Stimulated activated CD8-positive, alpha-beta memory T cell treated with anti-CD3 and anti-CD28 coated beads, Interleukin-15, amount 100 ng/mL, for 24 hours (primary cell): Measurements from ENCODE around the gene OOSP1.
"Not testable (repeated sequence)": the region's sequence is repeated elsewhere in the genome, so short reads cannot be mapped to it uniquely, and the experiment has no call there.

Experiments used
- DNase-seq: peaks from one replicate; pipeline ENCODE4 v3.0.0-alpha.2; 2020; ENCODE audit warnings: low read depth

Gene OOSP1, protein sequence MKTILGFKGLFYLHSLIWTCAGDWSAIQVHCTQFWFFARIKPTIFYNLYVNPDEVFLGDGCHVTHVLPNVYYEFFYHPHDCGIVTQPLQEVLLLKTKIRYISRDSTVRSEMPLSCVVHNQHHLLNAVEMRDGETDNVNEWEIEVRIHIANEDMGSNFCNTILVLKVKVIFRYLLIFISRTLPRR

DNA sequence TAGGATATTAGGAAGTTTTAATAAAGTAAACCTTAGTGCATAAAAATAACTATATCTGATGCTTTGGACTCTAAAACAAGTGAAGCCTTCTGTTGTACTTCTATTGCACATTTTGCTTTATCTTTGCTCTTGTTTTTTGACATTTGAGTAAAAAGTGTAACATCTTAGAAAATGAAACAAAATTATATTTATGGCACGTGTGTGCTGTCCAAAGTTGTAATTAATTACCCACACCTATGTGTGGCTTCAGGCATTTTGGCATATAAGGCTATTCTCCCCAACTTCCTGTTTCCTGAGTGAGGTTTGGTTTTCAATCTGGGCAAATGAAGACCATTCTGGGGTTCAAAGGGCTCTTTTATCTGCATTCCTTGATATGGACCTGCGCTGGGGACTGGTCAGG is at the start of gene OOSP1:
Gene OOSP1 (plus strand): TSS at position 301 of the 400 bp plus-strand sequence. CDS start 23 bp downstream, at position 324.
- DNase-seq, result no peak

DNA sequence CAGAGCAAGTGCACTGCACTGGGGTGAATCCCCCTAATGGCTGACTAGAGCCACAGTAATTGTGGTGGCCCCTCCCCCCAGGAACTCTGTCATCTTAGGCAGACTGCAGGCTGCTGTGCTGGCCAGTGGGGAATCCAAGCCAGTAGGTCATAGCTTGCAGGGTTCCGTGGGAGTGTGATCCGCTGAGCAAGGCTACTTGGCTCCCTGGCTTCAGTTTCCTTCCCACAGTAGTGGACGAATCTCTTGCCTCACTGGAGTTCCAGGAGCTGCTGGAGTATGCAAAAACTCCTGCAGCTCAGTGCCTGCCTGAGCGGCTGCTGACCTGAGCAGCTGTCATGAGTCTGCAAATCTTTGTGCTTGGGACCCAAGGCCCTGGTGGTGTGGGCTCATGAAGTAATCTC is 46.5 kb upstream of the OOSP1 start:
- no peak for DNase-seq

DNA sequence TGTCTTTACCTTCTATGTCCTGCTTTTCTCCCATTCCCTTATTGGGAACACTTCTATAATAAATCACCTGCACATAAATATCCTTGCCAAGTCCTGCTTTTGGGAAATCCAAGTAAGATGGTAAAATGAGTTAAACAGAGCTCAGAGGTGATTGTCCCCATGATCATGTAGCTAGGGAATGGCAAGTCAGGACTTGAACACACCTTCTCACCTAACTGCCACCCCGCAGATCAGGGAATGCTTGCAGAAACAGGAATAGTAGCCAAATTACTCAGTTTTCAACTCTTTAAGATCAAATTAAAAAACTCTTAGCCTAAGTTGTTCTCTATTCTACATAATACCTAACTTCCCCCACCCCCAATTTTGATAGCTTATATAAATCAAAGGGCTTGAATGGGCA is 43.6 kb upstream of the OOSP1 start:
- no peak for DNase-seq

DNA sequence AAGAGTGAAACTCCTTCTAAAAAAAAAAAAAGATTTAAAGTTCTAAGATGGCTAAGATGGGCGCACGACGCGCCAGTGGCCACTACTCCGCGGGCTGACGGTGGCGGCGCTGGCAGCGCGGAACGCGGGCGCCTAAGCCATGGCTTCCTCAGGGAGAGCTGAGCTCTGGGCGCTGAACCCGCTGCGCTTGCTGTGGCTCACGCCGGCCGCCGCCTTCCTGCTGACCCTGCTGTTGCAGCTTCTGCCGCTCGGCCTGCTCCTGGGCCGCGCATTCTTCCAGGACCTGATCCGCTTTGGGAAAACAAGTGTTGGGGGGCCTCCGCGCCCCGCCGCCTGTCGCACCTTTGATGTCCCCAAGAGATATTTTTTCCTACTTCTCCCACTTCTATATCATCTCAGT is 40.2 kb upstream of the OOSP1 start:
- DNase-seq, result no peak

DNA sequence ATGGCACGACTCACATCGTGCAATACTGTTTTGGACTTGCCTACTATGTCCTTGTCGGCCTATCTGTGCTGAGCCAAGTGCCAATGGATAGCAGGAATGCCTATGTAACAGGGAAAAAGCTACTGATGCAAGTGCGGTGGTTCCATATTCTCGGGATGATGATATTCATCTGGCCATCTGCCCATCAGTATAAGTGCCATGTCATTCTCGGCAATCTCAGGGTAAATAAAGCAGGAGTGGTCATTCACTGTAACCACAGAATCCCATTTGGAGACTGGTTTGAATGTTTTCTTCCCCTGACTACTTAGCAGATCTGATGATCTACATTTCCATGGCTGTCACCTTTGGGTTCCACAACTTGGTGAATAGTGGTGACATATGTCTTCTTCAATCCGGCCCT is 39.6 kb upstream of the OOSP1 start:
- DNase-seq, result no peak

DNA sequence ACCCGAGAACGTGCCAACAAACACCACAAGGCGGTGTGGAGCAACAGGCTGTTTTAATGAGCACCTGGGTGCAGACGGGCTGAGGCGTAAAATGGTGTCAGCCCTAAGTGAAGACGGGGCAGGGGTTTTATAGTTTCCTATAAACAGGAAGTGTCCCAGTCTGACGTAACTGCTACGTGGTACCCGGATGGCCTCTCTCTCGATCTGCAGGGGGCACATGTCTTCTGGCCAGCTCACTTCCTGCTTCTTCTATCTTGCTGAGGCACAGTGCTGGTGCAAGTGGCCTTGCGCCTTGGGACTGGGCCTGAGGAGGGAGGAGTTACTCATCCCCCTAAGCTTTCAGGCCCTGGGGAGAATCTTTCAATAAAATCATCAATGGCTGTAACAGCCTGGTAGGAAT is 38.7 kb upstream of the OOSP1 start:
- DNase-seq, result no peak

DNA sequence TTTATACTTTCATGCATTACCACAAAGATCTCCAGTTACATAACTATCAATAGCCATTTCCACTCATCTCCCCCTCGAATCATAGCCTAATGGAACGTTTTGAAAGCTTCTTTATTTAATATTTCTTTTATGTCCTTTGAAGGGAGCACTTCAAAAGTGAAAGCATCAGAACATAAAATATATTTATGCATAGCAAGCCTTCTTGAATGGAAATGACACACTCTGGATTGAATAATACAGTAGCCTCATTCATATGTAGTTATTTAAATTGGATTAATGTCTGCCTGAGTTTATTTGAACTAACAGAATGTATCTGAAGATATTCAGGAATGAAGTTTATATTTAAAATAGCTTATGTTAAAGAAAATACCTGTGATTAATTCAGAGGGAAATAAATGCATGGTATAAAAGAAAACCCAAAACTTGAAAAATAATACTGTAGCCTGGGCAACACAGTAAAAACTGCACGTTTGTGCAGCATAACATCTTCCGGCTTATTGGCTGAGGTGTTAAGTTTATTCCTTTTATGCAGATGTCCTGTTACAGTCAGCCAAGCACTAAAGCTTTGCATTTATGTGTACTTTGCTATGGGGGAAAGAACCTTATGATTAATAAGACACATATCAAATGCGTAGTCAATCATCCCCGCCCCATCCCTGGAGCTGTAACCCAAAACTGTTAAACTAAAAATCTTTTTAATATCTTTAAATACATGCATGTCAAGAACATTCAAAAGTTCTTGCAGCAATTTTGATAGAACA is 37.7 kb upstream of the OOSP1 start:
- no peak for DNase-seq

DNA sequence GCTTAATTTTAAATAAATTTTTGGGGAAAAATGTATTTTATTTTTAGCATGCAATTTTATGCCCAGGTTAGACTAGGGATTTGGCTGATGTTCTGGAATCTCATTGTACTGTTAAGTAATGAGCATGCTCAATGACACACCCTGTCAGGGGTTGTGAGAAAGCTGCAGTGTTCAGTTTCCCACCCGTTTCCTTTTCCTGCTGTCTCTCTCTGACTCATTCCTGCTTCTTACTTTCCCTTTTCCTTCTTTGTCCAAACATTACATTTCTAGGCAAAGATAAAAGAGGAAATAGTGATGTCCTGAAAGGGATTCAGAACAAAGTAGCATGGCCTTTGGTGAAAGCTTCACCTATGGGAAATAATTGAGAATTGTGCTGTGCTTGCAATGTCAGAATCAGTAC is 36.9 kb upstream of the OOSP1 start:
- DNase-seq, result no peak

DNA sequence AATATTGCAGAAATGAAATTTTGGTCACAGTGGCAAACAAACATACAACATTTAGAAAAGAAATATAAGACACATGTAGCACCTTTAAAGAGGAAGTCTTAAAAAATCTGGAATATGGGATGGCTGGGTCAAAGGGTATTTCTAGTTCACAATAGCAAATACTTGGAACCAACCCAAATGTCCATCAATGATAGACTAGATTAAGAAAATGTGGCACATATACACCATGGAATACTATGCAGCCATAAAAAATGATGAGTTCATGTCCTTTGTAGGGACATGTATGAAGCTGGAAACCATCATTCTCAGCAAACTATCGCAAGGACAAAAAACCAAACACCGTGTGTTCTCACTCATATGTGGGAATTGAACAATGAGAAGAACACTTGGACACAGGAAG is 34.7 kb upstream of the OOSP1 start:
- DNase-seq, result not testable (repeated sequence)

DNA sequence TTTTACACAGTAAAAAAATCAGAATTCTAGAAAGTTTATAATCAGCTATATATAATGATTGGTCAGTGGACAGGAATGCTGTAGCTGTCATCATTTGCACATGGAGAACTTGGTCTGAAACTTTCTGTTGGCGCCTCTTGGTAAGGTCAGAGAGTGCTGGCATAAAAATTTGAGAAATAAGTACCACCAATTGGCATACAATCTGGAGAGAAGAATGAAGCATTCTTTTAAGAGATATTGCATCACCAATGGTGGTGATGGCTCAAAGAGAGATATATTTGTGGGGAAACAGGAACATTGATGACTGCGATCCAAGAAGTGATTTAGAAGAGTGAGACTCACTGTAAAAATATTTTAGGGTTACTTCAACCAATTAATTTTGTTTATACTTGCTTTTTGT is 19.8 kb upstream of the OOSP1 start:
- no peak for DNase-seq

DNA sequence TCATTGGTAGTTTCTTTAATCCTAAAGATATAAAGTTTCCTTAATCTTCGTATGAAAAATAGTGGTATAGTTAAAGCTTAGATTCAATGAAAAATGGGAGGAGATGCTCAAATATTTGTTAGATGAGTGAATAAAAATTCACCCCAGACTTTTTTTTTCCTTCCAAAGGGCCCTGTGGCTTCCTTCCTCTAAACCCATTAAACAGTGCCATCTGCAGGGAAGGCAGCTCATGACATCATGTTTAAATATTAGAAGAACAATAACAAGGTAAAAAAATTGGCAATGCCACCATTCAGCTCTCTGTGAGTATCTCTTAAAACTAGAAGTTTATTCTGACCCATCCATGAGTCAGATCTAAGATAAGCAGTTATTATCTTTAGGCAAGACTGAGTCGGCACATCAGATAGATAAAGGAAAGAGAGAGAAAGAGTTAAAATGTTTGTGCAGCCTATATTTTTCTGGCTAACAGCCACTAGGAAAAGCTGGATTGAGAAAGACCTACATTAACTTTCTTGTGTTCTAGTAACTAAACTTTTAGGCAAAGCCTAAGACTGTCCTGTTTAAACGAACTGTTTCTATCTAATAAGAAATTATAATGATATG is 19.1 kb upstream of the OOSP1 start:
- no peak for DNase-seq

DNA sequence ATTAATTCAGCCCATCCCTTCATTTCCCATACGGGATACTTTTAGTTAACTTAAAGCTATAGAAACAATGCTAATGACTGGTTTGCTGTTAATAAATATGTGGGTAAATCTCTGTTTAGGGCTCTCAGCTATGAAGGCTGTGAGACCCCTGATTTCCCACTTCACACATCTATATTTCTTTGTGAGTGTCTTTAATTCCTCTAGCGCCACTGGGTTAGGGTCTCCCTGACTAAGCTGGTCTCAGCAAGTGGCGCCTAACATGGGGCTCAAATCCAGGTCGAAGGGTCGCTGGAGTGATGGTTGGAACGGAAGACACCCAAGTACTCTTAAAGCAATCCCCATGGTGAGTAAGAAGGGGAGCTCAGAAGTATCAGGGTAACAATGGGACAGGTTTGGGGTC is 14.4 kb upstream of the OOSP1 start:
- no peak for DNase-seq

DNA sequence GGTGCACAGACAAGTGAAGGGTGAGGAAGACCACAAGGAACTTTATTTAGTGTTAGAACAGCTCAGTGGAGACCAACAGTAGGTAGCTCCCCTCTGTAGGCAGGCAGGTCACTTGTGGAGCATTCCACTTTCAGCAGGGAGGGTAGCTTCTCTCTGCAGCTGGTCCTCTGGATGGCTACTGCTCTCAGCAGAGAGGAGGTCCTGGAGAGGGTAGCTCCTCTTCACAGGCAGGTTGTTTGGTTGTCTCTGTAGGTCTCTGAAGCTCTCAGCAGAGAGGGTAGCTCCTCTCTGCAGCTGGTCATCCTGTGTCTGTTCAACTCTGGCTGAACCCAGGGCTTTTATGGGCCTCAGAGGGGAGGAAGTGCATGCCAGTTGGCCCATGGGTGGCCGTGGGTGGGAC is 6.5 kb upstream of the OOSP1 start:
- DNase-seq, result no peak

DNA sequence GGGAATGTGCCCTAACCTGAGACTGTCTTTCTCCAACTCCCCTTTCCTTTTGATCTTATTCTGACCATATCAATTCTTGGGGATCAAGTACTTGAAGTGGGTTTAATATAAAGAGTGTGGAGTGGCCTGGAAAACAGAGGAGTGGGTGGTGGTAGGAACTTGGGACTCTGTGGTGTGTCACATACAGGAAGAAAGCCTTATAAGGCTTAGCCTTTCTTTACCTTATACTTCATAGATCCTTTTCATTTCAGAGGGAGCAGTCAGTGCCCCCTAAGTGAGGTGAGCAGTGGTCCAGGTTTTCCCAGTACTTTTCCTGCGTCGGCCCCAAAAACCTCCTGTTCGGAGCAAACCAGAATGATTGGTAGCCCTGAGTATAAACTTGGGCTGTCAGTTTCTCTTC is 486 bp downstream of the OOSP1 start:
- no peak for DNase-seq

DNA sequence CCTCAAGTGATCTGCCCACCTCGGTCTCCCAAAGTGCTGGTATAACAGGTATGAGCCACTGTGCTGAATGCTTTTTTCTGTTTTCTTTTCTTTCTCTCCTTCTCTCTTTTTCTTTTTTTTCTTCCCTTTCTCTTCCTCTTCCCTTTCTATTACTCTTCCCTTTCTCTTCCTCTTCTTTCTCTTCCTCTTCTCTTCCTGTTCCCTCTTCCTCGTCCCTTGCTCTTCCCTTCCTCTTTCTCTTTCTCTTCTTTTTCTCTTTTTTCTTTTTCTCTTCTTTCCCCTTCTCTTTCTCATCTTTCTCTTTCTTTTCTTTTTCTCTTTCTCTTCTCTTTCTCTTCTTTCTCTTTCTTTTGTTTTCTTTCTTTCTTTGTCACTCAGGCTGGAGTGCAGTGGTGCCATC is 1.2 kb downstream of the OOSP1 start:
- DNase-seq, result no peak

DNA sequence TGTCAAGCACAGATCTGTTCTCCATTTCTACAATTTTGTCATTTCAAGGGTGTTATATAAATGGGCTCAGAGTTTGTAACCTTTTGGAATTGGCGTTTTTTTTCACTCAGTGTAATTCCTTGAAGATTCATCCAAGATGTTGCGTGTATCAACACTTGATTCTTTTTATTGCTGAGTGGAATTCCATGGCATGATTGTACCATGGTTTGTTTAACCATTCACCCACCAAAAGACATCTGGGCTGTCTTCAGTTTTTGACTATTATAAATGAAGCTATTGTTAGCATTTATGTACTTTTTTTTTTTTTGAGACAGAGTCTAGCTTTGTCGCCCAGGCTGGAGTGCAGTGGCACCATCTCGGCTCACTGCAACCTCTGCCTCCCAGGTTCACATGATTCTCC is 2.9 kb downstream of the OOSP1 start:
- DNase-seq, result no peak

DNA sequence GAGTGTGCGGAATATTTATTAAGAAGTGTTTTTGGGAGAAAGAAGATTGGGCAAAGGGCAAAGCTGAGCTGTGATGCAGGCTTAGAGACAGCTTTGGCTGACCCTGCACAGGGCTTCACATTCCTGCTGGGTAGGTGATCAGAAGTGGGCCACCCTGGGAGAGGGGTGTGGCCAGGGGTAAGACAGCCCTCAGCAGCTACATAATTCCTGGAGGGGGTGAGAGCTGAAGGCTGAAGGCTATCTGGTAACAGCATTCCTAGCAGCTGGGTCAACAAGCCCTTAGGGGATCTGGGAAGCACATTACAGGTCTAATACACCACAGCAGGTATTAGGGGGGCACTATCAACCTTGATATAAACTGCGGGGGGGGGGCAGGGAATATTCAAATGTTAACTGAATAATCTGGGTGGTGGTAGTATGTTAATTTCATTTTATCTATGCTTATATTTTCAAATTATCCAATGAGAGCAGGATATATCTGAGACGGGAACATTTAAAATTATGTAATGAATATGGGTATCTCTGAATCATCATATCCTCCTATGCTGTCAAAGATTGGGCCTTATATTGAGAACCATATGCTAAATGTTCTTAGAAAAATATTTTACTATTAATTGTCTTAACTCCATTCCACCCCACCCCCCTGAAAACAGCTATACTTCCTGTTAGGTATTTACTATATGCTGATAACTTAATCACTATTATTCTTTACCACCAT is 5.9 kb downstream of the OOSP1 start:
- DNase-seq, result no peak

DNA sequence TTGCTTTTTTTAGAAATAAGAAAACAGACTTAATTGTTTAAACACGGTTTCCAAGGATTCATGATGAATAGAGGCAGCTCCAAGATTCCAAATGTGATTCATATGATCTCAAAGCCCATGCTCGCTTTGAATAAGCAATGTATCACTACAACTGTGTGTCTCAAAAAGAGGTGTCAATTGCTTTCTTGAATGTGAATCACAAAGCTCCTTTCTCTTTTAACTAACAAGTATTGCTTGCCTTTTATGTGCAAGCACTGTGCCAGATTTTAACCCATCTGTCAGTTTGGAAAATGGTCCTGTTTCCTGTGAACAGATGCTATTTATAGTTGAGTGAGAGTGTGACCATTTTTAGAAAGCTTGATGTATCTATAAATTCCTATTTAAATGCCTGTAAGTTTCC is 6.5 kb downstream of the OOSP1 start:
- no peak for DNase-seq

DNA sequence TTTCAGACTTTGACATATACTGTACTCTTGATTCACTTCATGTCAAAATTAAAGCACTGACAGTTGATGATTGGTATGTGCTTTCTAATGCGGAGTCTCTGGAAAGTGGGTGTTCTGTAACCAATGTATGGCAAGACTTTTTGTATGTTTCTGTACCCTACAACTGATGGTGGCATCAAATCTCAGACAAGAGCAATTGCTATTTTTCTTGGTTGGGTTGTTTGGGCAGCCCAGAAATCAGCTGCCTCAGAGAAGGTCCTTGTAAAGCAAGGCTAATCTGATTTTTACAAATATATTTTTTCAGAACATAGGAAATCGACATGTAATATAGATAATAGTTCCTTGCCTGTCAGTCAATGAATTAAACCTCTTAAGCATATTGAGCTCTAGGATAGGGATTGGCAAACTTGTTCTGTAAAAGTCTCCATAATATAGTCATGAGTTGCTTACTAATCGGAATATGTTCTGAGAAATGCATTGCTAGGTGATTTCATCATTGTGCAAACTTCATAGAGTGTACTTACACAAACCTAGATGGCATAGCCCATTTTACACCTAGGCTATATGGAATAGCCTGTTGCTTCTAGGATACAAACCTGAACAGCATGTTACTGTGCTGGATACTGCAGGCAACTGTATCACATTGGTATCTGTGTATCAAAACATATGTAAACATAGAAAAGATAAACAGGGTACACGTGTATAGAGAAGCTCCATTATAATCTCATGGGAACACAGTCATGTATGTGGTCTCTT is 15.4 kb downstream of the OOSP1 start:
- DNase-seq, result no peak

DNA sequence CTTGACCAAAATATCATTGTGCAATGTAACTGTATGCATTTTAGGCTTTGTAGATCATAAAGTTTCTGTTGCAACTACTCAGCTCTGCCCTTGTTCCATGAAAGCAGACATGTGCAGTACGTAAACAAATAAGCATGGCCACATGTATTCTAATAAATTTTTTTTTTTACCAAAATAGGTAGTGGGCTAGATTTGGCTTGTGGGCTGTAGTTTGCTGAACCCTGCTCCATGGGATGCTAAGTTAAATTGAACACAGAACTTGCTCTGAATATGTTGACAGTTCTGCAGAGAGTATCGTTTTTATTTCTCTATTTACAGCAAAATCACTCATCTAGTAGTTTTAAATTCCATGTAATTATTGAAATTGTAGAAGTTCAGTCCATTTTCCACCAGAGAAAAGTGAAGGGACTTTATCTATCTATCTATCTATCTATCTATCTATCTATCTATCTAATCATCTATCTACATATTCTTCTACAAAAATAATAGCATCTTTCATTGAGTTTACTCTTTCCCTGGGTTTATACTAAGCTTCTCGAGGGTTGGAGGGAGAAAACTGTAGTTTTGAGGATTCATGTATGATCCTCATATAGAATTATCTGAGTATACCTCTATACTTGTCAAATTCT is 16.1 kb downstream of the OOSP1 start:
- no peak for DNase-seq

DNA sequence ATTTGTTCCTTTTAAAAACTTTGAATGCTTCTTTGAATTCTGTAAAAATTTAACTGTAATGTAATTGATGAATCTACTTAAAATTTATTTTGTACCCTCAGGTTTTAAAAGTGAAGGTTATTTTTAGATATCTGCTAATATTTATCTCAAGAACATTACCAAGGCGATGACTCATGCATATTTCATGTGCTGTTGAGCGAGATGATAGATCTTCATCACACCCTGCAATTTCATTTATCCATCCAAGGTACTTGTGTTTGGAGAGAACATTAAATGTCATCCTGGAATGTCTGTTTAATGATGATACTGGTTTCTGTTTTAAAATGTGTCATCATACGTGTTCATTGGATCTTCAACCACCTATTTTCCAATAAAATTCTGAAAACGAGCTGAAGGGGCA is 18.9 kb downstream of the OOSP1 start:
- no peak for DNase-seq
